ENCODE results near the gene TRPC6.

TRPC6 gene

GRCh38 chr11:101576456-101576855, 7.4 kb downstream of the TRPC6 start:
- H3K4me2 ChIP-seq (ENCODE audit: low read length) = no peak overlapping the region
- H3K4me3 ChIP-seq (ENCODE audit: low read depth, low read length, poor library complexity, severe bottlenecking) = no peak overlapping the region
- no peaks in the 10 kb centered on the region for H3K9me2 ChIP-seq (ENCODE audit: low read depth, low read length)
- H2AFZ ChIP-seq (ENCODE audit: low read length) = no peak overlapping the region
- H3K27me3 ChIP-seq (ENCODE audit: insufficient read depth, low read length) = no peaks in the 10 kb centered on the region
- TF ChIP-seq CTCF (IDR thresholded peaks at IDR 0.05; ENCODE audit: low read length) (no peak), EZH2 (IDR thresholded peaks at IDR 0.05; ENCODE audit: borderline replicate concordance, low read length) (no peak)
- no peaks in the 10 kb centered on the region for H3K36me3 ChIP-seq (ENCODE audit: insufficient read depth, low read length)
- H3K27ac ChIP-seq (ENCODE audit: low read depth, low read length, poor library complexity, severe bottlenecking) = no peak overlapping the region
- no peaks in the 10 kb centered on the region for H4K20me1 ChIP-seq (ENCODE audit: insufficient read depth, low read length)
- H3K9ac ChIP-seq (ENCODE audit: low read length) = no peak overlapping the region
- no peaks in the 10 kb centered on the region for H3K4me1 ChIP-seq (ENCODE audit: insufficient read depth, low read length, severe bottlenecking)
- H3F3A ChIP-seq (ENCODE audit: insufficient read depth, low read length) = no peaks in the 10 kb centered on the region
- H3K79me2 ChIP-seq (ENCODE audit: insufficient read depth, low read length) = no peaks in the 10 kb centered on the region
- no peaks in the 10 kb centered on the region for H3K9me3 ChIP-seq (ENCODE audit: low read length)

GRCh38 chr11:101574886-101575285, 8.9 kb downstream of the TRPC6 start:
- no peak overlapping the region for H3K9ac ChIP-seq (ENCODE audit: low read length)
- H3K27me3 ChIP-seq (ENCODE audit: insufficient read depth, low read length) = no peaks in the 10 kb centered on the region
- no peaks in the 10 kb centered on the region for H3K9me2 ChIP-seq (ENCODE audit: low read depth, low read length)
- H3K9me3 ChIP-seq (ENCODE audit: low read length) = no peaks in the 10 kb centered on the region
- H2AFZ ChIP-seq (ENCODE audit: low read length) = no peak overlapping the region
- H3K36me3 ChIP-seq (ENCODE audit: insufficient read depth, low read length) = no peaks in the 10 kb centered on the region
- H4K20me1 ChIP-seq (ENCODE audit: insufficient read depth, low read length) = no peaks in the 10 kb centered on the region
- no peak overlapping the region for H3K4me2 ChIP-seq (ENCODE audit: low read length)
- H3K4me3 ChIP-seq (ENCODE audit: low read depth, low read length, poor library complexity, severe bottlenecking) = no peak overlapping the region
- TF ChIP-seq CTCF (IDR thresholded peaks at IDR 0.05; ENCODE audit: low read length) (no peak), EZH2 (IDR thresholded peaks at IDR 0.05; ENCODE audit: borderline replicate concordance, low read length) (no peak)
- H3K79me2 ChIP-seq (ENCODE audit: insufficient read depth, low read length) = no peaks in the 10 kb centered on the region
- no peaks in the 10 kb centered on the region for H3F3A ChIP-seq (ENCODE audit: insufficient read depth, low read length)
- H3K4me1 ChIP-seq (ENCODE audit: insufficient read depth, low read length, severe bottlenecking) = no peaks in the 10 kb centered on the region
- no peak overlapping the region for H3K27ac ChIP-seq (ENCODE audit: low read depth, low read length, poor library complexity, severe bottlenecking)

- Histone ChIP-seq H3K36me3 (ENCODE audit: insufficient read depth, low read length) (no peaks in the 10 kb centered on the region), H4K20me1 (ENCODE audit: insufficient read depth, low read length) (no peaks in the 10 kb centered on the region), H3K9ac (ENCODE audit: low read length) (no peak overlapping the region), H3K4me3 (ENCODE audit: low read depth, low read length, poor library complexity, severe bottlenecking) (no peak overlapping the region), H3K27me3 (ENCODE audit: insufficient read depth, low read length) (no peaks in the 10 kb centered on the region), H3K4me1 (ENCODE audit: insufficient read depth, low read length, severe bottlenecking) (peaks cover 7% of the 10 kb centered on the region), H3F3A (ENCODE audit: insufficient read depth, low read length) (no peaks in the 10 kb centered on the region), H3K9me3 (ENCODE audit: low read length) (no peaks in the 10 kb centered on the region), H3K27ac (ENCODE audit: low read depth, low read length, poor library complexity, severe bottlenecking) (no peak overlapping the region), H3K4me2 (ENCODE audit: low read length) (no peak overlapping the region), H3K79me2 (ENCODE audit: insufficient read depth, low read length) (no peaks in the 10 kb centered on the region), H3K9me2 (ENCODE audit: low read depth, low read length) (no peaks in the 10 kb centered on the region), H2AFZ (ENCODE audit: low read length) (no peak overlapping the region)
- TF ChIP-seq EZH2 (IDR thresholded peaks at IDR 0.05; ENCODE audit: borderline replicate concordance, low read length) (no peak), CTCF (IDR thresholded peaks at IDR 0.05; ENCODE audit: low read length) (no peak)
Measured at GRCh38 chr11:101567071-101567470, 16.7 kb downstream of the TRPC6 start.

All from OCI-LY1 (cell line).